ENCODE measurements around the gene TAGLN. TPM values are rescaled to one million over a fixed set of nuclear protein-coding genes. Genes with fewer than 3 reads are reported as not detected.
A peak's percentile ranks its signal among the peaks of the same experiment; 100 is the strongest.
"Not testable (repeated sequence)": the region's sequence is repeated elsewhere in the genome, so short reads cannot be mapped to it uniquely, and the experiment has no call there.

Gene TAGLN
- total RNA-seq, 1 donor from 2014 or later: 6.0 TPM

- peak; percentile 77 to 91 for DNase-seq (ENCODE audit: low read depth in 2 of 2)
Measured at GRCh38 chr11:117180661-117181585, 18.2 kb upstream of the TAGLN start.

- DNase-seq (ENCODE audit: low read depth in 2 of 2): no peak
Measured at GRCh38 chr11:117181586-117182550, 17.3 kb upstream of the TAGLN start.

GRCh38 chr11:117182551-117182935 lies 16.6 kb upstream of the TAGLN start:
- DNase-seq (ENCODE audit: low read depth in 2 of 2): no peak

- DNase-seq (ENCODE audit: low read depth in 2 of 2): not testable (repeated sequence)
Measured at GRCh38 chr11:117183178-117183577, 16.0 kb upstream of the TAGLN start.

GRCh38 chr11:117183724-117184349 lies 15.3 kb upstream of the TAGLN start:
- no peak for DNase-seq (ENCODE audit: low read depth in 2 of 2)

GRCh38 chr11:117185736-117186430 lies 13.3 kb upstream of the TAGLN start:
- DNase-seq (ENCODE audit: low read depth in 2 of 2): no peak

GRCh38 chr11:117186431-117186761 lies 12.8 kb upstream of the TAGLN start:
- DNase-seq (ENCODE audit: low read depth in 2 of 2): no peak

GRCh38 chr11:117187007-117187406 lies 12.2 kb upstream of the TAGLN start:
- DNase-seq (ENCODE audit: low read depth in 2 of 2): no peak

GRCh38 chr11:117187428-117187798 lies 11.8 kb upstream of the TAGLN start:
- no peak for DNase-seq (ENCODE audit: low read depth in 2 of 2)

- DNase-seq (ENCODE audit: low read depth in 2 of 2): no peak
Measured at GRCh38 chr11:117187799-117188481, 11.2 kb upstream of the TAGLN start.

- no peak for DNase-seq (ENCODE audit: low read depth in 2 of 2)
Measured at GRCh38 chr11:117188620-117189081, 10.5 kb upstream of the TAGLN start.

- no peak for DNase-seq (ENCODE audit: low read depth in 2 of 2)
Measured at GRCh38 chr11:117189191-117189940, 9.8 kb upstream of the TAGLN start.

GRCh38 chr11:117189941-117190544 lies 9.1 kb upstream of the TAGLN start:
- DNase-seq (ENCODE audit: low read depth in 2 of 2): no peak

- no peak for DNase-seq (ENCODE audit: low read depth in 2 of 2)
Measured at GRCh38 chr11:117191680-117192400, 7.3 kb upstream of the TAGLN start.

GRCh38 chr11:117192401-117192875 lies 6.7 kb upstream of the TAGLN start:
- DNase-seq (ENCODE audit: low read depth in 2 of 2): no peak

GRCh38 chr11:117193130-117194020 lies 5.8 kb upstream of the TAGLN start:
- no peak for DNase-seq (ENCODE audit: low read depth in 2 of 2)

- DNase-seq (ENCODE audit: low read depth in 2 of 2): no peak
Measured at GRCh38 chr11:117194267-117194666, 4.9 kb upstream of the TAGLN start.

- no peak for DNase-seq (ENCODE audit: low read depth in 2 of 2)
Measured at GRCh38 chr11:117195258-117195657, 3.9 kb upstream of the TAGLN start.

Data from dermis microvascular lymphatic vessel endothelial cell (primary cell).